SK-N-SH (cell line): ENCODE data around the gene MYO3A. TPM values are rescaled to one million over a fixed set of nuclear protein-coding genes. Genes with fewer than 3 reads are reported as not detected.

ENCODE experiments used
- CTCF ChIA-PET: fragments of 300-600, 350-600 bp; formaldehyde crosslinking; extraction: SDS; loops from one replicate; lab custom pipeline; 2021; lab: Yijun Ruan, JAX
- POLR2A ChIA-PET: fragments of 350-600 bp; sonication (Branson Sonifier 250); formaldehyde crosslinking; extraction: SDS; loops from one replicate; lab custom pipeline; 2020; ENCODE audit warnings: antibody characterized with exemption, inconsistent platforms; lab: Yijun Ruan, JAX
- DNase-seq: peaks from one replicate; pipeline ENCODE4 v3.0.0; 2012
- H2AFZ ChIP-seq: fragments of 200-600 bp; sonication (generic); 2 replicates; pipeline ENCODE4 v1.8.1; 2016; ENCODE audit warnings: antibody characterized with exemption, mild to moderate bottlenecking, low read depth
- H3F3A ChIP-seq: fragments of 200-600 bp; sonication (generic); replicated peaks from 2 replicates; pipeline ENCODE3; 2016; ENCODE audit warnings: antibody characterized with exemption, mild to moderate bottlenecking; ENCODE audit not compliant: insufficient read depth
- H3K27ac ChIP-seq, 2 experiments: fragments of 200-500 bp in 1 of 2; fragments of 200-600 bp in 1 of 2; sonication (Bioruptor generic) in 1 of 2; sonication (generic), shearing (Covaris generic) in 1 of 2; 2 replicates each; pipeline versions ENCODE4 v1.5.1 to v1.6.1; 2014 to 2016; ENCODE audit warnings: low read depth in 2 of 2, inconsistent platforms in 1 of 2, low read length in 1 of 2, mild to moderate bottlenecking in 1 of 2, mixed read lengths in 1 of 2
- H3K27me3 ChIP-seq: fragments of 200-600 bp; sonication (generic), shearing (Covaris generic); 2 replicates; pipeline ENCODE4 v1.6.1; 2016; ENCODE audit warnings: mixed run types; ENCODE audit not compliant: insufficient read depth
- H3K36me3 ChIP-seq, 2 experiments: fragments of 200-500 bp in 1 of 2; fragments of 200-600 bp in 1 of 2; sonication (Bioruptor generic) in 1 of 2; sonication (generic) in 1 of 2; replicated peaks in 1 of 2; 2 replicates each; pipeline versions ENCODE3 to v1.5.1; 2014 to 2016; ENCODE audit warnings: low read length in 1 of 2, mild to moderate bottlenecking in 1 of 2; ENCODE audit not compliant: insufficient read depth in 2 of 2, control insufficient read depth in 1 of 2
- H3K4me1 ChIP-seq, 2 experiments: fragments of 200-500 bp in 1 of 2; fragments of 200-600 bp in 1 of 2; sonication (Bioruptor generic) in 1 of 2; sonication (generic), shearing (Covaris generic) in 1 of 2; 2 replicates each; pipeline versions ENCODE4 v1.5.1 to v1.6.1; 2014 to 2016; ENCODE audit warnings: low read depth in 1 of 2, low read length in 1 of 2, mixed run types in 1 of 2; ENCODE audit not compliant: insufficient read depth in 2 of 2, control insufficient read depth in 1 of 2
- H3K4me2 ChIP-seq: fragments of 200-600 bp; sonication (generic), shearing (Covaris generic); 2 replicates; pipeline ENCODE4 v1.6.1; 2017; ENCODE audit warnings: mixed run types
- H3K4me3 ChIP-seq, 2 experiments: fragments of 200-500 bp in 1 of 2; fragments of 200-600 bp in 1 of 2; sonication (Bioruptor generic) in 1 of 2; sonication (generic), shearing (Covaris generic) in 1 of 2; 2 replicates each; pipeline versions ENCODE4 v1.5.1 to v1.8.1; 2014 to 2016; ENCODE audit warnings: low read depth in 2 of 2, inconsistent platforms in 1 of 2, low read length in 1 of 2, mild to moderate bottlenecking in 1 of 2, mixed read lengths in 1 of 2, moderate library complexity in 1 of 2
- H3K79me2 ChIP-seq: fragments of 200-600 bp; sonication (generic); 2 replicates; pipeline ENCODE4 v1.8.1; 2017; ENCODE audit warnings: mild to moderate bottlenecking; ENCODE audit not compliant: insufficient read depth
- H3K9ac ChIP-seq: fragments of 200-600 bp; sonication (generic); 2 replicates; pipeline ENCODE4 v1.6.1; 2017; ENCODE audit warnings: mixed run types
- H3K9me2 ChIP-seq: fragments of 200-600 bp; sonication (generic); 2 replicates; pipeline ENCODE4 v1.6.1; 2017; ENCODE audit warnings: mixed run types
- H3K9me3 ChIP-seq: fragments of 200-600 bp; sonication (generic); 2 replicates; pipeline ENCODE4 v1.6.1; 2017; ENCODE audit warnings: mixed run types, mild to moderate bottlenecking, moderate library complexity
- H4K20me1 ChIP-seq: fragments of 200-600 bp; sonication (generic); 2 replicates; pipeline ENCODE4 v1.6.1; 2017; ENCODE audit warnings: mild to moderate bottlenecking, mixed run types; ENCODE audit not compliant: insufficient read depth
- ELF1 ChIP-seq: IDR thresholded peaks from 2 replicates; pipeline ENCODE4 v1.4.0; 2012
- EZH2phosphoT487 ChIP-seq: fragments of 200-600 bp; sonication (generic); IDR thresholded peaks from 2 replicates; pipeline ENCODE4 v1.6.1; 2017; ENCODE audit warnings: low read depth, mixed run types, mild to moderate bottlenecking, antibody characterized with exemption, moderate library complexity, borderline replicate concordance
- FOSL2 ChIP-seq: IDR thresholded peaks from 2 replicates; pipeline ENCODE4 v1.4.0; 2012; ENCODE audit warnings: low read depth, mild to moderate bottlenecking, moderate library complexity, borderline replicate concordance
- GABPA ChIP-seq: IDR thresholded peaks from 2 replicates; pipeline ENCODE4 v1.4.0; 2012; ENCODE audit warnings: low read depth, mild to moderate bottlenecking
- GATA2 ChIP-seq: sonication (generic); formaldehyde crosslinking; IDR thresholded peaks from 2 replicates; pipeline ENCODE4 v1.5.0; 2020; ENCODE audit warnings: mild to moderate bottlenecking, missing genetic modification reagents
- JUND ChIP-seq: IDR thresholded peaks from 2 replicates; pipeline ENCODE4 v1.4.0; 2012
- MAX ChIP-seq: IDR thresholded peaks from 2 replicates; pipeline ENCODE4 v1.4.0; 2012; ENCODE audit warnings: low read depth
- PBX3 ChIP-seq: IDR thresholded peaks from 2 replicates; pipeline ENCODE4; 2012
- POLR2AphosphoS5 ChIP-seq: IDR thresholded peaks from 2 replicates; pipeline ENCODE4 v1.6.1; 2012; ENCODE audit warnings: low read depth, low read length
- RFX5 ChIP-seq: IDR thresholded peaks from 2 replicates; pipeline ENCODE4 v1.6.1; 2012; ENCODE audit warnings: mild to moderate bottlenecking, improper control_type of control experiment, low read length
- RXRA ChIP-seq: IDR thresholded peaks from 2 replicates; pipeline ENCODE4 v1.4.0; 2012; ENCODE audit warnings: low read depth, mild to moderate bottlenecking, borderline replicate concordance
- TCF12 ChIP-seq: IDR thresholded peaks from 2 replicates; pipeline ENCODE4 v1.4.0; 2012
- USF1 ChIP-seq: IDR thresholded peaks from 2 replicates; pipeline ENCODE4 v1.4.0; 2012; ENCODE audit warnings: low read depth, borderline replicate concordance
- ZBTB33 ChIP-seq: IDR thresholded peaks from 2 replicates; pipeline ENCODE4 v1.4.0; 2012; ENCODE audit warnings: low read depth, borderline replicate concordance
- WGBS: methylation state at CpG from one replicate; pipeline ENCODE4 v1.1.6; 2017; ENCODE audit warnings: low lambda C conversion rate; 5-methylcytosine and 5-hydroxymethylcytosine counted together
- polyA plus RNA-seq, 3 experiments: library from polyadenylated mRNA; depleted of rRNA; stranded (reverse); fragments of >200 nt; gene quantifications; 2 replicates each; pipeline ENCODE4 v1.2.3, GENCODE V29; 2012

MYO3A gene
- polyA plus RNA-seq, 1 of the 3 experiments (the other 2 are of a cell fraction) = not detected

- no peaks in the 10 kb centered on the region for H3K4me1 ChIP-seq
- no peaks in the 10 kb centered on the region for H4K20me1 ChIP-seq
- H3K27me3 ChIP-seq = no peaks in the 10 kb centered on the region
- POLR2A ChIA-PET = no interaction called here
- CTCF ChIA-PET = no interaction called here
- H3K27ac ChIP-seq = no peak overlapping the region
- no peak overlapping the region for H3K4me2 ChIP-seq
- DNase-seq = no peak
- WGBS = 15% methylated on average over 4 of the region's 5 CpGs
- H2AFZ ChIP-seq = no peak overlapping the region
- TF ChIP-seq JUND = no peak
- no peak overlapping the region for H3K9ac ChIP-seq
- no peaks in the 10 kb centered on the region for H3F3A ChIP-seq
- H3K79me2 ChIP-seq = no peaks in the 10 kb centered on the region
- H3K4me3 ChIP-seq = no peak overlapping the region
- H3K9me2 ChIP-seq = no peaks in the 10 kb centered on the region
- no peaks in the 10 kb centered on the region for H3K9me3 ChIP-seq
- no peaks in the 10 kb centered on the region for H3K36me3 ChIP-seq
Observed at GRCh38 chr10:26227786-26228185, 293.8 kb downstream of the MYO3A start.

- Histone ChIP-seq H3K36me3 (no peaks in the 10 kb centered on the region), H3K4me1 (no peaks in the 10 kb centered on the region), H3K4me2 (no peak overlapping the region), H3K27me3 (0 out of 2 replicates have a peak, but pooled peaks cover 8% of the 10 kb centered on the region), H3K9me3 (no peaks in the 10 kb centered on the region), H3K9me2 (no peaks in the 10 kb centered on the region), H2AFZ (no peak overlapping the region), H3F3A (no peaks in the 10 kb centered on the region), H3K9ac (no peak overlapping the region), H3K4me3 (no peak overlapping the region), H3K79me2 (no peaks in the 10 kb centered on the region), H4K20me1 (no peaks in the 10 kb centered on the region), H3K27ac (no peak overlapping the region)
- ChIA-PET CTCF (no interaction called here), POLR2A (no interaction called here)
- DNase-seq = no peak
- TF ChIP-seq JUND = no peak
- TF ChIP-seq TCF12 = no peak
- no peak for TF ChIP-seq MAX
- TF ChIP-seq ZBTB33 = no peak
- 10% methylated on average over 5 of the region's 5 CpGs for WGBS
Observed at GRCh38 chr10:26232174-26232573, 298.1 kb downstream of the MYO3A start.

GRCh38 chr10:26235761-26236160, 301.7 kb downstream of the MYO3A start:
- ChIA-PET CTCF (no interaction called here), POLR2A (no interaction called here)
- H3K4me1 ChIP-seq = no peaks in the 10 kb centered on the region
- H3K9me2 ChIP-seq = no peaks in the 10 kb centered on the region
- no peak overlapping the region for H3K27ac ChIP-seq
- no peaks in the 10 kb centered on the region for H3F3A ChIP-seq
- no peaks in the 10 kb centered on the region for H3K9me3 ChIP-seq
- H3K79me2 ChIP-seq = no peaks in the 10 kb centered on the region
- no peak for TF ChIP-seq RXRA
- no peak for TF ChIP-seq FOSL2
- no peak for TF ChIP-seq POLR2AphosphoS5
- TF ChIP-seq ELF1 = no peak
- TF ChIP-seq RFX5 = no peak
- TF ChIP-seq TCF12 = no peak
- TF ChIP-seq PBX3 = no peak
- no peak for TF ChIP-seq GATA2 (CRISPR knock-in tag)
- no peak for TF ChIP-seq EZH2phosphoT487
- TF ChIP-seq USF1 = no peak
- no peak for TF ChIP-seq GABPA
- 0 out of 2 replicates have a peak, but pooled peaks cover 8% of the 10 kb centered on the region for H3K27me3 ChIP-seq
- H3K36me3 ChIP-seq = no peaks in the 10 kb centered on the region
- no peak overlapping the region for H3K4me3 ChIP-seq
- H2AFZ ChIP-seq = no peak overlapping the region
- H4K20me1 ChIP-seq = no peaks in the 10 kb centered on the region
- H3K9ac ChIP-seq = no peak overlapping the region
- no peak for DNase-seq
- H3K4me2 ChIP-seq = no peak overlapping the region
- WGBS = 58% methylated on average over 6 of the region's 6 CpGs
